ENCODE measurements around the gene KCNK13.
"Not testable (repeated sequence)": the region's sequence is repeated elsewhere in the genome, so short reads cannot be mapped to it uniquely, and the experiment has no call there.

KCNK13 gene

GRCh38 chr14:90061685-90062126 is at the start of gene KCNK13:
TSS of gene KCNK13 (plus strand) at chr14:90061994. CDS start at chr14:90062206, 212 bp downstream.
- peaks cover 89% of the 10 kb centered on the region for H3K27me3 Mint-ChIP-seq (ENCODE audit: low read depth)
- H3K4me1 Mint-ChIP-seq, result peaks cover 5% of the 10 kb centered on the region
- H3K4me3 Mint-ChIP-seq, result peak within 1 kb of the TSS; percentile 82 to 86 (median 85)
- TF ChIP-seq, protein P1, sequence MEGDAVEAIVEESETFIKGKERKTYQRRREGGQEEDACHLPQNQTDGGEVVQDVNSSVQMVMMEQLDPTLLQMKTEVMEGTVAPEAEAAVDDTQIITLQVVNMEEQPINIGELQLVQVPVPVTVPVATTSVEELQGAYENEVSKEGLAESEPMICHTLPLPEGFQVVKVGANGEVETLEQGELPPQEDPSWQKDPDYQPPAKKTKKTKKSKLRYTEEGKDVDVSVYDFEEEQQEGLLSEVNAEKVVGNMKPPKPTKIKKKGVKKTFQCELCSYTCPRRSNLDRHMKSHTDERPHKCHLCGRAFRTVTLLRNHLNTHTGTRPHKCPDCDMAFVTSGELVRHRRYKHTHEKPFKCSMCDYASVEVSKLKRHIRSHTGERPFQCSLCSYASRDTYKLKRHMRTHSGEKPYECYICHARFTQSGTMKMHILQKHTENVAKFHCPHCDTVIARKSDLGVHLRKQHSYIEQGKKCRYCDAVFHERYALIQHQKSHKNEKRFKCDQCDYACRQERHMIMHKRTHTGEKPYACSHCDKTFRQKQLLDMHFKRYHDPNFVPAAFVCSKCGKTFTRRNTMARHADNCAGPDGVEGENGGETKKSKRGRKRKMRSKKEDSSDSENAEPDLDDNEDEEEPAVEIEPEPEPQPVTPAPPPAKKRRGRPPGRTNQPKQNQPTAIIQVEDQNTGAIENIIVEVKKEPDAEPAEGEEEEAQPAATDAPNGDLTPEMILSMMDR (IDR thresholded peaks at IDR 0.05; ENCODE audit: unreplicated experiment in 3 of 3), result no peak
- peaks cover 5% of the 10 kb centered on the region for H3K9me3 Mint-ChIP-seq
- H3K36me3 Mint-ChIP-seq (ENCODE audit: low read depth), result peaks cover 5% of the 10 kb centered on the region
- H3K27ac Mint-ChIP-seq, result no peak within 1 kb of the TSS

DNA sequence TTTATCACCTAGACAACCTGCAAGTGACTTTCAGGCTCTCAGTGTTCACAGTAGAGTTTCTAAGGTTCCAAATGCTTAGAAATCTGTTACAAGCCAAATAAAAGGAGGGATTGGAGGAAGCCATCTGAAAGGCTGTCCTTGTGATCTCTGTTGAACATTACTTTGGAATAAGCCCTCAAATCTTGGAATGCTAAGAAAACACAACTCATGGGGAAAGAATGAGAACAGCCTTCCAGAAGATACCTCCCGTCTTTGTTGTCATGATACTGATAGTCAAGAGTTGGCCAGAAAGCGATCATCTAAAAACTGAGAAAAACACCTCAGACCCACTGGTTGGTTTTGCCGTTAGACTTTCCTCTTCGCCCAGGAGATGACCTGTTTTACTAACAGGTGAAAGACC is 44.4 kb upstream of the KCNK13 start:
- Mint-ChIP-seq H3K4me1 (no peaks in the 10 kb centered on the region), H3K27me3 (ENCODE audit: low read depth) (no peaks in the 10 kb centered on the region), H3K27ac (no peak overlapping the region), H3K36me3 (ENCODE audit: low read depth) (peaks cover 74% of the 10 kb centered on the region), H3K9me3 (peaks cover 7% of the 10 kb centered on the region), H3K4me3 (no peak overlapping the region)
- TF ChIP-seq, protein P1 (IDR thresholded peaks at IDR 0.05; ENCODE audit: unreplicated experiment in 3 of 3), result no peak

DNA sequence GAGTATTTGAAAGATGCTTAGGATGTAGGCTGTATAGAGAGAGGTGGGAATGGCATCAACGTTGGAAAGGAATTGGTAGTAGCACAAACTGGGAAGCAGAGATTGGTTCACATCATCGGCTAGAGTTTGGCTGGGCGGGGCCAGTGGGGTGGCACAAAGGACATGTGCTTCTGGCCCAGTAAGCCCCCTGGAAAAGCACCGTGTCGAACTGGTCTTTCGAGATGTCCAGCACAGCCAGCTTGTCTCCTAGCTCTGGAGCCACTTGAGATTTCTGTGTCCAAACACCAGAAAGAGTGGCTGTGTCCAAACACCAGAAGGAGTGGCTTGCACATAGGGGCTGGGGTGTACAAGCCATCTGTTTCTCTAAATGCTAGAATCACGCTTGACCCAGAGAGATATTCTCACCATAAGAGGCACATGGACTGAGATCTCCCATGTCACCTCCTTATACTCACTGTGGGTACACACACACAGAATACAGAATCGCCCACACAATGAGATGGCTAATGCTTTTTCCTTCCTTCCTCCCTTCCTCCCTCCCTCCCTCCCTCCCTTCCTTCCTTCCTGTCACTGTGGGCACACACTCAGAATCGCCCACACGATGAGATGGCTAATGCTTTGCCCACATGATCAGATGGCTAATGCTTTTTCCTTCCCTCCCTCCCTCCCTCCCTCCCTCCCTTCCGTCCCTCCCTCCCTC is 41.8 kb upstream of the KCNK13 start:
- no peak overlapping the region for H3K4me3 Mint-ChIP-seq
- TF ChIP-seq, protein P1 (IDR thresholded peaks at IDR 0.05; ENCODE audit: unreplicated experiment in 3 of 3), result no peak
- H3K4me1 Mint-ChIP-seq, result no peaks in the 10 kb centered on the region
- no peaks in the 10 kb centered on the region for H3K27me3 Mint-ChIP-seq (ENCODE audit: low read depth)
- H3K9me3 Mint-ChIP-seq, result no peaks in the 10 kb centered on the region
- peaks cover 68% of the 10 kb centered on the region for H3K36me3 Mint-ChIP-seq (ENCODE audit: low read depth)
- H3K27ac Mint-ChIP-seq, result no peak overlapping the region

- no peak overlapping the region for H3K4me3 Mint-ChIP-seq
- H3K27ac Mint-ChIP-seq, result no peak overlapping the region
- H3K36me3 Mint-ChIP-seq (ENCODE audit: low read depth), result peaks cover 58% of the 10 kb centered on the region
- H3K4me1 Mint-ChIP-seq, result no peaks in the 10 kb centered on the region
- no peaks in the 10 kb centered on the region for H3K9me3 Mint-ChIP-seq
- H3K27me3 Mint-ChIP-seq (ENCODE audit: low read depth), result no peaks in the 10 kb centered on the region
- TF ChIP-seq, protein P1 (IDR thresholded peaks at IDR 0.05; ENCODE audit: unreplicated experiment in 3 of 3), result no peak
Measured at GRCh38 chr14:90023176-90023896, 38.5 kb upstream of the KCNK13 start.

DNA sequence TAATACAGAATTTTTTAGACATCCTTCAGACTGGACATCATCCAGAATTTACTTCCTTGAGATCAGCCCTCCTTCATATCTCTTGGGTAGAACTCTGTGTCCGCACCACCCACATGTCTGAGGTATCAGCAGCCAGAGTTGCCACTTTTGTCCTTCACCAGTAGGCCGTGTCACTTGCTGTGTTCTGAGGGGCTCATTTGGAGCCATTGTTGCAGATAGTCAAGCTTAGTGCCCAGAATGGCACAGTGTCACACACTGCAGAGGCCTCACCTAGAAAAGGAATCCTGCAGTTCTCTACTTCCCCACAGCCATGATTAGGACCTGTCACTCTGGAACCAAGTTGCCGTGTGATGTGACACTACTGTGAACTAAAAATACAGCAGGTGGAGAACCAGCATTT is 36.9 kb upstream of the KCNK13 start:
- Mint-ChIP-seq H3K9me3 (no peaks in the 10 kb centered on the region), H3K27me3 (ENCODE audit: low read depth) (no peaks in the 10 kb centered on the region)

DNA sequence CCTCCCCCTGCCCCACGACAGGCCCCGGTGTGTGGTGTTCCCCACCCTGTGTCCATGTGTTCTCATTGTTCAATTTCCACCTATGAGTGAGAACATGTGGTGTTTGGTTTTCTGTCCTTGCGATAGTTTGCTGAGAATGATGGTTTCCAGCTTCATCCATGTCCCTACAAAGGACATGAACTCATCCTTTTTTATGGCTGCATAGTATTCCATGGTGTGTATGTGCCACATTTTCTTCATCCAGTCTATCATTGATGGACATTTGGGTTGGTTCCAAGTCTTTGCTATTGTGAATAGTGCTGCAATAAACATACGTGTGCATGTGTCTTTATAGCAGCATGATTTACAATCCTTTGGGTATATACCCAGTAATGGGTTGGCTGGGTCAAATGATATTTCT is 35.2 kb upstream of the KCNK13 start:
- not testable (repeated sequence) for H3K9me3 Mint-ChIP-seq; H3K4me3 Mint-ChIP-seq; H3K27me3 Mint-ChIP-seq (ENCODE audit: low read depth); H3K4me1 Mint-ChIP-seq; H3K27ac Mint-ChIP-seq
- H3K36me3 Mint-ChIP-seq (ENCODE audit: low read depth), result peaks cover 58% of the 10 kb centered on the region

More for the DNA sequence above, 36.9 kb upstream of the KCNK13 start:
- H3K4me3 Mint-ChIP-seq, result no peak overlapping the region
- peaks cover 56% of the 10 kb centered on the region for H3K36me3 Mint-ChIP-seq (ENCODE audit: low read depth)
- no peak overlapping the region for H3K27ac Mint-ChIP-seq
- H3K4me1 Mint-ChIP-seq, result no peaks in the 10 kb centered on the region
- TF ChIP-seq, protein P1 (IDR thresholded peaks at IDR 0.05; ENCODE audit: unreplicated experiment in 3 of 3), result no peak

Measured in nephron (organoid).